KOPT-K1 (cell line): ENCODE results near the gene CSE1L.
"Not testable (repeated sequence)": the region's sequence is repeated elsewhere in the genome, so short reads cannot be mapped to it uniquely, and the experiment has no call there.

Source experiments
- H3K27ac ChIP-seq: fragments of 200-600 bp; sonication (generic); 2 replicates; pipeline ENCODE4 v1.5.1; 2016; ENCODE audit warnings: antibody characterized with exemption, mild to moderate bottlenecking, low read depth, low read length; ENCODE audit not compliant: poor library complexity, severe bottlenecking
- H3K36me3 ChIP-seq: fragments of 200-600 bp; sonication (generic); 2 replicates; pipeline ENCODE4 v1.5.1; 2017; ENCODE audit warnings: antibody characterized with exemption, mild to moderate bottlenecking, low read length, moderate library complexity; ENCODE audit not compliant: insufficient read depth
- H3K9me3 ChIP-seq: fragments of 200-600 bp; sonication (generic); 2 replicates; pipeline ENCODE4 v1.5.1; 2017; ENCODE audit warnings: antibody characterized with exemption, low read length, mild to moderate bottlenecking; ENCODE audit not compliant: insufficient read depth, poor library complexity, severe bottlenecking

Gene CSE1L, protein sequence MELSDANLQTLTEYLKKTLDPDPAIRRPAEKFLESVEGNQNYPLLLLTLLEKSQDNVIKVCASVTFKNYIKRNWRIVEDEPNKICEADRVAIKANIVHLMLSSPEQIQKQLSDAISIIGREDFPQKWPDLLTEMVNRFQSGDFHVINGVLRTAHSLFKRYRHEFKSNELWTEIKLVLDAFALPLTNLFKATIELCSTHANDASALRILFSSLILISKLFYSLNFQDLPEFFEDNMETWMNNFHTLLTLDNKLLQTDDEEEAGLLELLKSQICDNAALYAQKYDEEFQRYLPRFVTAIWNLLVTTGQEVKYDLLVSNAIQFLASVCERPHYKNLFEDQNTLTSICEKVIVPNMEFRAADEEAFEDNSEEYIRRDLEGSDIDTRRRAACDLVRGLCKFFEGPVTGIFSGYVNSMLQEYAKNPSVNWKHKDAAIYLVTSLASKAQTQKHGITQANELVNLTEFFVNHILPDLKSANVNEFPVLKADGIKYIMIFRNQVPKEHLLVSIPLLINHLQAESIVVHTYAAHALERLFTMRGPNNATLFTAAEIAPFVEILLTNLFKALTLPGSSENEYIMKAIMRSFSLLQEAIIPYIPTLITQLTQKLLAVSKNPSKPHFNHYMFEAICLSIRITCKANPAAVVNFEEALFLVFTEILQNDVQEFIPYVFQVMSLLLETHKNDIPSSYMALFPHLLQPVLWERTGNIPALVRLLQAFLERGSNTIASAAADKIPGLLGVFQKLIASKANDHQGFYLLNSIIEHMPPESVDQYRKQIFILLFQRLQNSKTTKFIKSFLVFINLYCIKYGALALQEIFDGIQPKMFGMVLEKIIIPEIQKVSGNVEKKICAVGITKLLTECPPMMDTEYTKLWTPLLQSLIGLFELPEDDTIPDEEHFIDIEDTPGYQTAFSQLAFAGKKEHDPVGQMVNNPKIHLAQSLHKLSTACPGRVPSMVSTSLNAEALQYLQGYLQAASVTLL

GRCh38 chr20:49046087-49046900, at the start of gene CSE1L:
CSE1L (plus strand) TSS chr20:49046312; CDS start chr20:49058464, 12,152 bp downstream.
- H3K9me3 ChIP-seq = no peaks in the 10 kb centered on the region
- H3K27ac ChIP-seq = peak within 1 kb of the TSS; percentile 95
- peaks cover 37% of the 10 kb centered on the region for H3K36me3 ChIP-seq

DNA sequence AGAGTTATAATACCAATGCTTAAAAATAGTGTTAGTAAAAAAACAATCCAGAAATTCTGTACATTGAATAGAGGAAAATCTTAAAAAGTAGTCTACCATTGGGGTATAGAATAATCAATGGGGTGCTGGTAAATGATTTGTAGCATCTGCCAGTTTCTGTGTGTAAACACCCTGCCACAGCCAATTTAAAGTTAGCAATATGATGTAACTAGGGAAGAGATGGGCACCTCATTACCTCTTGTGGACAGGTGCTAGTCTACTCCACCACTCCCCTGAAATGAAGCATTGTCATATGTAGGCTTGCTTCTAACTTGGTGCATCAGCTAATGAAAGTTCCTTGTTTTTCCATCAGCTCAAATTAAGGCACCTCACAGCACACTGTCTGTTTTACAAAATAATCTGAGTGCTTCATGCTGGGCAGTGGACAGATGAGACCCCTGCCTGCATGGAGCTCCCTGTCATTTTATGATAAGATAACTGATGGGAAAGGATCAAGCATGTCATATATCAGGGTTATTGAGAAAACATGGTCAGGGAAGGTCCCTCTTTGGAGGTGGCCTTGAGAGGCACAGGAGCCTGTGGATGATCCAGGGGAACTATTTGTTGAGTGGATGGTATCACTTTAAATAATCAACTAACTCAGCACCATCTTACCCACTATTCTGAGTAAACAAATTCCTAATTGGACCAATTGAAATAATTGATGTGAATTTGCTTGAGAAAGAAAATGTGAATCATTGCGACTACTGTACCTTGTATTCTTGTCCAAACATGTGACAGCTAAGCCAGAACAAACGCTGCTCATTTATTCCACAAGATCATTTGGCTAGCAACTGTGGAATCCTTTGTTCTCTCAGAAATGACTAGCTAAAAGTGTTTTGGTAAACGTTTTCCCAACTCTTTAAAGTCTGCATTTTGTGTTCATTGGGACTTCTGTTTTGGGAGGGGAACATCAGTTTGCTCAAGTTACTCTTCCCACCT, 45.9 kb upstream of the CSE1L start:
- Histone ChIP-seq H3K36me3 (peaks cover 84% of the 10 kb centered on the region), H3K9me3 (no peaks in the 10 kb centered on the region), H3K27ac (no peak overlapping the region)

DNA sequence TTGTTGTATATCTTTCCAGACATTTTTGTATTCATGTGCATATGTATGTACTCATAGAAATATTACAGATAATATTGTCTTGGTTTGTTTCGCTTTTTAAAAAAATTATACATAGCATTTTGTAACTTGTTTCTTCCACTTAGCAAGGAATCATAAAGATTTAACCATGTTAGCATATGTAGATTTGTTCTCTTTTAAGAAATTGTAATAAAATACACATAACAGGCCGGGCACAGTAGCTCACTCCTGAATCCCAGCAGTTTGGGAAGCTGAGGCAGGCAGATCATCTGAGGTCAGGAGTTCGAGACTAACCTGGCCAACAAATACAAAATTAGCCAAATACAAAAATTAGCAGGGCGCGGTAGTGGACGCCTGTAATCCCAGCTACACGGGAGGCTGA, 44.4 kb upstream of the CSE1L start:
- peaks cover 80% of the 10 kb centered on the region for H3K36me3 ChIP-seq
- no peak overlapping the region for H3K27ac ChIP-seq

GRCh38 chr20:49006446-49006980, 39.6 kb upstream of the CSE1L start:
- Histone ChIP-seq H3K27ac (no peak overlapping the region), H3K9me3 (no peaks in the 10 kb centered on the region), H3K36me3 (peaks cover 62% of the 10 kb centered on the region)

More for the DNA sequence above, 44.4 kb upstream of the CSE1L start:
- no peaks in the 10 kb centered on the region for H3K9me3 ChIP-seq

DNA sequence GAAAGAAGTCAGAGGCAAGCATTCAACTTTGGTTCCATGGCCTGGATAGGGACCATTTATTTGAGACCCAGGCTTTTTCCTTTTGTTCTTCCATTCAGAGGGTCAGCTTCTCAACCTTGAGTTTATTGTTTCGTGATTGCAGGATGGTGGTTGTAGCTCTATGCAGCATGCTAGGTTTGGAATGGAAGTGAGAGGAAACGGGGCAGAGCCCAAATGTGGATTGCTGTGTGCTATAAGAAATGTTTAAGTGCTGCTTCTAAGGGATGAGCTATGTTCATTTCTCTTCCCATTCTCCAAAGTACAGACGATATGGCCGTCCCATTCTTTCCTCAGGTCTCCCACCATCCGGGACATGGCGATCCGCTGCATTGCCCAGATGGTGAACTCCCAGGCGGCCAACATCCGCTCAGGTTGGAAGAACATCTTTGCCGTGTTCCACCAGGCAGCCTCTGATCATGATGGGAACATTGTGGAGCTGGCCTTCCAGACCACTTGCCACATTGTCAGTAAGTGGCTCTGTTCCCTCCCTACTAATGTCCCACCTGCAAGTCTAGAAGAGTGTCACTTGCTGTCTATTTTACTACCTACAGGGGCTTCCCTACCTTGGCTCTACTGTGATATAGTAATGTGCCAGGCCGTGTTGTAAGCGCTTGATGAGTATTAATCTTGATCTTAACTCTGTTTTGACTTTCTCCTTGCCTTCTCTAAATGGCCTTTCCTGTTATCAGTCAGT, 36.0 kb upstream of the CSE1L start:
- Histone ChIP-seq H3K36me3 (peaks cover 78% of the 10 kb centered on the region), H3K9me3 (no peaks in the 10 kb centered on the region), H3K27ac (no peak overlapping the region)

- no peak overlapping the region for H3K27ac ChIP-seq
- no peaks in the 10 kb centered on the region for H3K9me3 ChIP-seq
- peaks cover 93% of the 10 kb centered on the region for H3K36me3 ChIP-seq
Observed at GRCh38 chr20:49024220-49024619, 21.9 kb upstream of the CSE1L start.

DNA sequence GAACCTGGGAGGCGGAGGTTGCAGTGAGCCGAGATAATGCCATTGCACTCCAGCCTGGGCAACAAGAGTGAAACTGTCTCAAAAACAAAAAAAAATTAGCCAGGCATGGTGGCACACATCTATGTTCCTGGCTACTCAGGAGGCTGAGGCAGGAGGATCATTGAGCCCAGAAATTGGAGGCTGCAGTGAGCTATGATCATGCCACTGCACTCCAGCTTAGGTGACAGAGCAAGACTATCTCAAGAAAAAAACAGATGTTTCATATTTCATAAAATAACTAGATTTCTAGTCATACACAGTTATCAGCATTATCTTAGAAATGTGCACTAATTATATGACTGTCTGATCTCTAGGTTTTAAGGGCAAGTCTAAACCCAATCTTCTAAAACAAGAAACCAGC, 17.9 kb upstream of the CSE1L start:
- peaks cover 94% of the 10 kb centered on the region for H3K36me3 ChIP-seq
- not testable (repeated sequence) for H3K9me3 ChIP-seq, H3K27ac ChIP-seq

DNA sequence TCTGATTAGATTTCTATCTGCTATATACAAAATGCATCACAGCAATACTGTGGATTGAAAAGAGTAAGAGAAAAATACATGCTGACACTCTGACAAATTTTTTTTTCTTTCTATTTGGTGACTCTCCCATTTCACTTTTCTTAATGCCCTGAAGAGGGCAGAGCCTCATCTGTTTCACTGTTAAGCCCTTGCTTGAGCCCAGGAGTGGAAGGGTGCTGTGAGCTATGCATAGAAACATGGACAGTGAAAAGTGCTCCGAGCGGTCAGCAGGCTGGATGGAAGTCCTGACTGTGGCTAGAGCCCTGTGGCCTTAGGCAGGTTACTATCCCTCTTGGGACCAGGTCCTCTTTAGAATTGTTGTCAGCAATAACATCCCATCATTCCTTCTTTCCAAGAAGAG, 17.4 kb upstream of the CSE1L start:
- peaks cover 94% of the 10 kb centered on the region for H3K36me3 ChIP-seq
- no peaks in the 10 kb centered on the region for H3K9me3 ChIP-seq
- H3K27ac ChIP-seq = no peak overlapping the region

DNA sequence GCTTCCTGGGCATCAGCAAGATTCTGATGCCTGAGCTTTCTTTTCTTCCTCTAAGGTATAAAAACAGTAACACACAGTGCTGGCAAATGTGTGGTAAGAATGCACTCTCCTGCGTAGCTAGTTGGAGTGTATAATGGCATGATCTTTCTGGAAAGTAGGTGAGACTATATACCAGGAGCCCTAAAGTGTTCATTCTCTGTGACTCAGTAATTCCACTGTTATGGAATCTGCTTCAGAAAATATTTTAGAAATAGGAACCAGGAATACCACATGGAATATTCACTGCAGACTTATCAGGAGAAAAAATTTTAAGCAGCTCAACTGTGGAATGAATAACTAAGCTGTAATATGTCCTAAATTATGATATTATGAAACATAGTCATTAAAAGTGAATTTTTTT, 16.9 kb upstream of the CSE1L start:
- Histone ChIP-seq H3K9me3 (no peaks in the 10 kb centered on the region), H3K36me3 (peaks cover 94% of the 10 kb centered on the region), H3K27ac (no peak overlapping the region)

DNA sequence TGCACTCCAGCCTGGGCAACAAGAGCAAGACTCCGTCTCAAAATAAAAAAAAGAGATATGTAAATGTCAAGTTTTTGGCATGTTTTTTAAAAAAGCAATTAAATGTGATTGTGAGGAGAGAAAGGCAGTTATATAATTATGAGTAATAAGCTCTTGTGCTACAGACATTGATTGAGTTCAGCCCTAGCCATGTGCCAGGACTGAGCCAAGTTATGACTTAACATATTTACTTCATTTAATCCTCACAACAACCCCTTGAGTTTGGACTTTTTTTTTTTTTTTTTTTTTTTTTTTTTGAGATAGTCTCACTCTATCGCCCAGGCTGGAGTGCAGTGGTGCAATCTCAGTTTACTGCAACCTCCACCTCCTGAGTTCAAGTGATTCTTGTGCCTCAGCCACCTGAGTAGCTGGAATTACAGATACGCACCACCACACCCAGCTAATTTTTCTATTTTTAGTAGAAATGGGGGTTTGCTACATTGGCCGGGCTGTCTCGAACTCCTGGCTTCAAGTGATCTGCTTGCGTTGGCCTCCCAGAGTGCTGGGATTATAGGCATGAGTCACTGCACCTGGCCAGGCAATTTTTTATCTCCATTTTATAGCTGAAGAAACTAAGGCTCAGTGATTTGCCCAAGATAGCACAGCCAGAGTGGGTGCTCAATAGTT, 15.0 kb upstream of the CSE1L start:
- Histone ChIP-seq H3K27ac (no peak overlapping the region), H3K9me3 (no peaks in the 10 kb centered on the region), H3K36me3 (peaks cover 100% of the 10 kb centered on the region)

GRCh38 chr20:49032455-49032854, 13.7 kb upstream of the CSE1L start:
- Histone ChIP-seq H3K27ac (no peak overlapping the region), H3K9me3 (no peaks in the 10 kb centered on the region), H3K36me3 (peaks cover 87% of the 10 kb centered on the region)

DNA sequence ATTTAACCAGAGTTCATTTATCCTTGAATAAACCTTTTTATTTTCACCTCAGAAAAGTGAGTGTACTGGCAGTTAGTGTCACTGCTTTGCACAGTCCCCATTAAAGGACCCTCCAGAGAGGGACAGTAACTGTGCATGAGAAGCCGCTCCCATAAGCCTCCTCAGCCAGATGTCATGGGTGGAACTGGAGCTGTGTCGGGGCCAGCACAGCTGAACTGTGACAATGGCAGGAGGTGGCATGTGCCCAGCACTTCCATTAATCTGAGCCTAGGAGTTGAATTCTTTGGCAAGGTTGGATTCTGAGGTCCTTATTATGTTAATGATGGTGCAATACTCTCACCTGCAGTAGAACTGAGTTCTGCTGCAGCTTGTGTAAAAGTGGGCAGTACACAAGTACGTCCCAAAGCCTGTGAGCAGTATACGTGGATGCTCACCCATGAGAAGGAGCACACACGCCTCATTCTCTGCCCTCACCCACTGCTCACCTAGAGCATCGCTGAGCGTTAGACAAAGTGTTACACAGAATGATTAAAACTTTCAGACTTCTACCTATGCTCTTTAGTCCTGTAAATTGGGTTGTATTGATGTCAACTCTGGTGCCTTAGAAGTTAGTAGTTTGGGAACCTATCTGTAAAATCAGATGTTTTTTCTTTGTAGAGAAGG, 11.9 kb upstream of the CSE1L start:
- Histone ChIP-seq H3K36me3 (peaks cover 69% of the 10 kb centered on the region), H3K9me3 (no peaks in the 10 kb centered on the region), H3K27ac (no peak overlapping the region)
